Globus pallidus (tissue), 1 donor: Measurements from ENCODE around the gene PGM1.
A peak's percentile ranks its signal among the peaks of the same experiment; 100 is the strongest.
"Not testable (repeated sequence)": the region's sequence is repeated elsewhere in the genome, so short reads cannot be mapped to it uniquely, and the experiment has no call there.

Source experiments
- DNase-seq: peaks from one replicate; pipeline ENCODE4 v3.0.0-alpha.2; 2015; ENCODE audit warnings: low spot score

The PGM1 gene

DNA sequence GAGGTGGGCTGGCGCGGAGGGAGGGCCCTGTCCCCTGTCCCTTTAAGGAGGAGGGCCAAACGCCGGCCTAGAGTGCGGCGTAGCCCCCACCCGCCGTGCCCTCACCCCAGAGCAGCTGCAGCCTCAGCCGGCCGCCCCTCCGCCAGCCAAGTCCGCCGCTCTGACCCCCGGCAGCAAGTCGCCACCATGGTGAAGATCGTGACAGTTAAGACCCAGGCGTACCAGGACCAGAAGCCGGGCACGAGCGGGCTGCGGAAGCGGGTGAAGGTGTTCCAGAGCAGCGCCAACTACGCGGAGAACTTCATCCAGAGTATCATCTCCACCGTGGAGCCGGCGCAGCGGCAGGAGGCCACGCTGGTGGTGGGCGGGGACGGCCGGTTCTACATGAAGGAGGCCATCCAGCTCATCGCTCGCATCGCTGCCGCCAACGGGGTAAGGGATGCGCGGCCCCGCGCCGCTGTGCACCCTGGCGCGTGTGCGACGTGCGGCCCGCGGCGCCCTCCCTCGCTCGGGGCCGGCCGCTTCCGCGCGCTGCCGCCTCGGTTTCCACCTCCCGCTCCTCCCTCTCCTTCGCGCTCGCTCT lies at the start of gene PGM1:
PGM1 (plus strand) TSS at position 109 of the 583 bp plus-strand sequence; CDS start at position 187, 78 bp downstream.
- peak; percentile 64 for DNase-seq

DNA sequence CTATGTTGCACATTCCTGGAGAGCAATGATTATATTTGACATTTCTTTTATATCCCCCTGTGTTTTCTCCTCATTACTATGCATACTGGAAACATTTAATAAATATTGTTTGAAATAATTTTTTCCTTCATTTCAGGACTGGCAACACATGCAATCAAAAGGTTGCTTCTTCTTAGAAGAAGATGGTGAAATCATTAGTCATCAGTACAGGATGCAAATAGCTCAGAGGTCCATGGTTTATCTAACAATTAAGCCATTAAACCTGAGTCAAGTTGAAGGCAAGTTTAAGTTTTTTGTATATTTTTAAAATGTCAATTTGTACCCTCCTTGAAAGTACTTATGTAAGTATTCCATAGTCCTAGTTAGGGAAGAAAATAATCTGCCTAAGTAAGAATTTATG lies 47.4 kb upstream of the PGM1 start:
- no peak for DNase-seq

DNA sequence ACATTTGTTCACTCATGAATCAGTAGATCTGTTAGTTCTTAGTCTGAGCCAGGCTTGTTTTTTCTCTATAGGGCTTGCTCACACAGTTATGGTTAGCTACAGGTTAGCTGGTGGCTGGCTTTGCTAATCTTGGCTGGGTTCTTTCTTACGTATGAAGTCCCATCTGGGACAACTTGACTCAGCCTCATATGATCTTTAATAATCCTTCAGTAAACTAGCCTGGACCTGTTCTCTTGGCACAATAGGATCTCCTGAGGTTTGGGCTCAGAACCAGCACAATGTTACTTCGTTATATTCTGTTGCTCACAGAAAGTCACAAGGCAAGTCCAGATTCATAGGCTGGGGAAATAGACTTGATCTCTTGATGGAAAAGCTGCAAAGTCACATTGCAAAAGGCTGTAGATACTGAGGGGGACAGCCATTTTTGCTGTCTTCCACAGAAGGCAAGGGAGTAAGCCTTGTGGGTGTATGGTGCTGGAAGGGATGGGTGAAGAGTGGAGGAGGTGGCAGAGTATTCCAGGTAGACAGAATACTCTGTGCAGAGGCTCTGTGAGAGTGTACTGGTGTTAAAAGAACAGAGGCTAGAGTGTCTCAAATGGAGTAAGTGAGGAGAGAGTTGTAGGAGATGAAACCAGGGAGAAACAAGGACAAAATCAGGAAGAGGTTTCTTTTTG lies 45.5 kb upstream of the PGM1 start:
- no peak for DNase-seq

DNA sequence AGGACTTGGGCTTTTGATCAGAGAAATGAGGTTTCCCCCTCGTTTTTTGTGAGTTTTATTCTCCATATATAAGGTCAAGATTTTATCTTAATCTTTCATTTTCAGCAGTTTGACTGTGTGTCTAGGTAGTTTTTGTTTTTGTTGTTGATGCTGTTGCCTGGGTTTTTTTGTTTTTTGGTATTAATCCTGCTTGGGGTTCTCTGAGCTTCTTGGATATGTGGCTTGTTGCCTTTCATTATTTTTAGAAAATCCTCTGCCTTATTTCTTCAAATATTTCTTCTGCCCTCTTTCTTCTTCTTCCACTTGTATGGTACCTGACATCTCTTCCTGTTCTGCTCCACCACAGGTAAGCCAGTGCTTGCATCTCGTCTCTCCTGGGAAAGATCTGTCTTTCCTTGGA lies 44.9 kb upstream of the PGM1 start:
- no peak for DNase-seq

DNA sequence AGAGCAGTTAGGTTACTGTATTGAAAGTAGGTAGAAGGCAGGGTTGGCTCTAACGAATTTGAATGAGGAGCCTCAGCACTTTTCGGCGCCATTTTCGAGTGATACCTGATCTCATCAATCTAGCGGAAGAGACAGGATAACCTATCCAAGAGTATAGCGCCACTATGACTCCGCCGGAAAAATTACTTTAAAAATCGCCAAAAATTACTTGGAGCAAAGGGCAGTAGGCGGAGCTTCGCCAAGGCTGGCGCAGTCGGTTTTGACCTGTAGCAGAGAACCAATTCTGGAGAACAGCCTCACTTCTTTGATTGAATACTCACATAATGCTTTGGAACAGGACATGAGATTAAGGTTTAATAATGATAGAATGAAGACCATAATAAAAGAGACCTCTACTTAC lies 44.3 kb upstream of the PGM1 start:
- DNase-seq, result no peak

DNA sequence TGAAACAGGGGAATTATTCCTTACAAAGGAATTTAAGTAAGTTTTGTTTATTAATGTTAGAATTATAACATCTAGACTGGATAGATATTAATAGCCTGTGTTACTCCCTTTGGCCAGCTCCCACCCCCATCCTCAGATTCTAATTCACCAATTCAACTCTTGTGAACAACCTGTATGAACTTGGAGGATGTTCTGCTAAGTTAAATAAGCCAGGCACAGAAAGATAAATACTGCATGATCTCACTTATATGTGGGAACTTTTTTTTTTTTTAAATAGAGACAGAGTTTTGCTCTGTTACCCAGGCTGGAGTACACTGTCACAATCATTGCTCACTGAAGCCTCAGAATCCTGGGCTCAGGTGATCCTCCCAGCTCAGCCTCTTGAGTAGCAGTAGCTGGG lies 37.7 kb upstream of the PGM1 start:
- DNase-seq, result no peak

DNA sequence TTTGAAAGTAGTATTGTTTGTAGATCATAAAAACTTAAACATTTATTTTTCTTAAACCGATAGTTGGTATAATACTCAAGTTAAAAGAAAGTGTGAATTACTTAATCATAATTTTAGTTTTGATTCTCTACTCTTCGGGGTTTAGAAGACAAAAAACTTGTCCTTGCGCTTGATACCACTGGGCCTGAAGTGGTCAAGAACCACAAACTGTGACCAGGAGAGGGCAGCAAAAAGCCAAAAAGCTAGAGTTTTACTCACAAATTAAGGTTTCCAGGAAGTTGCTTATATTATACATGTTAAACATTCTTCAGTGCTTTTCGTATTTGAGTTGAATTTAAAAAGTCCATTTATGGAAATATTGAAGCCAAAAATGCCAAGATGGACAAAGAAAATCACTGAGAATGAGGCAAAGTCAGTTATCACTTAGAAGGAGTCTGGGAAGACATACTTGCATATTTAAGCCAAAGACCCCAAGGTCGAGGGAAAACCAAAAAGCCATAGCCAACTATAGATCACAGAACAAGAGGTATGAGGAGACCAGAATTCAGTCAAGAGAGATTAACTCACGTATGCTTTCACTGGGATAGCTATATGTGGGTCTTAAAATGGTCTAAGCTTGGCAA lies 35.7 kb upstream of the PGM1 start:
- DNase-seq, result no peak

DNA sequence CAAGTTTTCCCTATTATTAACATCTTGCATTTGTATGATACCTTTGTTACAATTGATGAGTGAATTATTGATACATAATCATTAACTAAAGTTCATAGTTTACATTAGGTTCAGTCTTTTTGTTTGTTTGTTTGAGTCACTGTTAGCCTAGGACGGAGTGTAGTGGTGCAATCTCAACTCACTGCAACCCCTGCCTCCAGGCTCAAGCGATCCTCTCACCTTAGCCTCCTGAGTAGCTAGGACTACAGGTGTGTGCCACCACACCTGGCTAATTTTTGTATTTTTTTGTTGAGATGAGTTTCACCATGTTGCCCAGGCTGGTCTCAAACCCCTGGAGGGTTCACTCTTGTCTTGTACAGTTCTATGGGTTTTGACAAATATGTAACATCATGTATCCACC lies 33.9 kb upstream of the PGM1 start:
- DNase-seq, result no peak

DNA sequence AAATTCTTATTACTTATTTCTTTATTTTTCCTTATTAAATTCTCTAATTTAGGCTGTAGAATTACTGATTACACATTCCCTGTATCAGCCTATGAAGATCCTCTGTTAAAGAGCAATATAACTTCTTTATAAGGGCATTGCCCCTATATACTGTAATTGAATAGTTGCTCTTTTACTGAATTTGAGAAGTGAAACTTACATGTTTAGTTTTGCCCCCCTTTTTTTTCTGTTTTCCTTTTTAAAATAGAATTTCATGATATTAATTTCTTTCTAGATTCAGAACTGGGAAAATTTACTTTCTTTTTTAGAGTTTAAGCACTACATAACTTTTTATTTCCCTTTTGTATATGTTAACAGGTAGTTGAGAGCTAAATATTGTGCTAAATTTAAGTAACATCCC lies 29.5 kb upstream of the PGM1 start:
- no peak for DNase-seq

DNA sequence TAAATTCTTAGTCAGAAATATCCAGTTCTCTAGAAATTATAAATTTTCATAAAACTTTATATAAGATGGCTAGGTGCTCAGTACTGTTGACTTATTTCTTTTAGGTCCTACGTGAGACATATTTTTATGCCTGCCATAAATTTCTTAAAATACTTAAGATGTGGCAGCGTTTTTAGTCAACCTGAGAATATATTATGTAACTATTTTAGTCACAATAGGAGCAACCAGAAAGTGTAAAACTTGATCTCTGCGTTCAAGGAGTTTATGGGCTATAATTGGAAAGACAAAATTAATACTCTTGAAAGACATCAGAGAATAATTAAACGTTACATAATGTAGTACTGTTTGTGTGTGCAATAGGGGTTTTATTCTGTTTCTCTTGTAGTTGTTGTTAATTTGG lies 24.1 kb upstream of the PGM1 start:
- DNase-seq, result no peak

DNA sequence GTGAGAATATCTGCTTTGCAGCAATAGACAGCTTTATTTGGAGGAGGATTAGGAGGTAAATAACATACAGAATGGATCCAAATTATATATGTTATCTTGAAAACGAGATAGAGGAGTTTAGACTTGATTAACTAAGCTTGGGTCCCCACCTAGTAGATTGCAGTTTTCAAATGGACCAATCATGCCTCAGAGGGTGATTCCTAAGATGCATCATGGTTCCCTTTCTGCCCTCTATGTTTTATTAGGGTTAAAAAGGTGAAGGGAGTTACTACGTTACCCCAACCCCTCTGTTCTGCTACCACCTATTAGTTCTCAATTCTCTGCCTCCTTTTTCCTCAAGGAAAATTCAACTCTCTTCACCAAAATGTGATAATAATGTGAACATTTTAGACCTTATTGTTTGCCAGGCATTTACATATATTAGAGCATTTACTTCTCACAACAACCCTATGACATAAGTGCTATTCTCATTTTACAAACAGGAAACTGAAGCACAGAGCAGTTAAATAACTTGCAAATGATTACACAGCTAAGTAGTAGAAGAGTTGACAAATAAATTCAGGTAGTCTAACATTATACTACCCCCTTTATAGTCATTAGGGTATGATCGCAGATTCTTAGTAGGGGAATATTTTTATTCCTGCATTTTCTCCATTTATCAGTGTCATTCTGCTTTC lies 23.4 kb upstream of the PGM1 start:
- no peak for DNase-seq

DNA sequence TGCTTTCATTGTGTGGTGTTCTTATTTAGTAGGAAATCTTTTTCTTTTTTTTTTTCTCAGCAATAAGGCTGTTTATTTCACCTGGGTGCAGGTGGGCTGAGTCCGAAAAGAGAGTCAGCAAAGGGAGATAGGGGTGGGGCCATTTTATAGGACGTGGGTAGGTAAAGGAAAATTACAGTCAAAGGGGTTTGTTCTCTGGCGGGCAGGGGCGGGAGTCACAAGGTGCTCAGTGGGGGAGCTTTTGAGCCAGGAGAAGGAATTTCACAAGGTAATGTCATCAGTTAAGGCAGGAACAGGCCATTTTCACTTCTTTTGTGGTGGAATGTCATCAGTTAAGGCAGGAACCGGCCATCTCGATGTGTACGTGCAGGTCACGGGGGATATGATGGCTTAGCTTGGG lies 20.5 kb upstream of the PGM1 start:
- not testable (repeated sequence) for DNase-seq

DNA sequence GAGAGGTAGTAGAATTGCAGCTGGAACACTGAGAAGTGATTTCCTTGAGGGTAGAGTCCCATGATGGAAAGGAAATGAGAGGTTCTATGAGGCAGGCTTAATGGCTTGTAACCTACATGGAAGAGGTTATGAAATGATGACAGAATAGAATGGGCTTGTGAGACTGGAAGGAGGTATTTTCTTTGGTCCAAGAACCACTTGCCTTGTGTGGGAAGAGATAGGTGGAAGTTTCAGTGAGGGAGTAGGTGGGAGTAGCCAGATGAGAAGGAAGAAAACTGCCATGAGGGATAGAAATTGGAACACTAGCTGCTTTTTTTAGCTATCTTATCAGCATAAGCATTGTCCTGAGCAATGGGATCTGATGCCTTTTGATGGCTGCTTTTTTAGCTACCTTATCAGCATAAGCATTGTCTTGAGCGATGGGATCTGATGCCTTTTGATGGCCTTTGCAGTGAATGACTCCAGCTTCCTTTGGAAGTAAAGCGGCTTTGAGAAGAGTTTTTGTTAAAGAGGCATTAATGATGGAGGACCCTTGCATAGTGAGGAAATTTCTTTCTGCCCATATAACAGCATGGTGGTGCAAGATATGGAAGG lies 18.9 kb upstream of the PGM1 start:
- not testable (repeated sequence) for DNase-seq

DNA sequence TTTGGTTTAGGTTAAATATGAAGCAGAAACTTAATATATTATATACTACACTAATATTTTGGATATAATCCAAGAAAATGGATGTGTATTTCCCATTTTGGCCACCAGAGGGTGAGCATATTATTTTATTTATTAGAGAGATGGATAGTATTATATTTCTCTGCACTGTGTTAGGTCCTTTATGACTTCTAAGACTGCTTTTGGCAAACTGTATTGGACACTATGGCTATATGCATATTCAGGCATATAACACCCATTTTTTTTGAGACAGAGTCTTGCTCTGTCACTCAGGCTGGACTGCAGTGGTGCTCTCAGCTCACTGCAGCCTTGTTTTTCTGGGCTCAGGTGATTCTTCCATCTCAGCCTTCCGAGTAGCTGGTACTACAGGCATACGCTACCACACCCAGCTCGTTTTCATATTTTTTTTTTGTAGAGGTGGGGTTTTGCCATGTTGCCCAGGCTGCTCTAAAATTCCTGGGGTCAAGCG lies 17.8 kb upstream of the PGM1 start:
- DNase-seq, result peak; percentile 18

DNA sequence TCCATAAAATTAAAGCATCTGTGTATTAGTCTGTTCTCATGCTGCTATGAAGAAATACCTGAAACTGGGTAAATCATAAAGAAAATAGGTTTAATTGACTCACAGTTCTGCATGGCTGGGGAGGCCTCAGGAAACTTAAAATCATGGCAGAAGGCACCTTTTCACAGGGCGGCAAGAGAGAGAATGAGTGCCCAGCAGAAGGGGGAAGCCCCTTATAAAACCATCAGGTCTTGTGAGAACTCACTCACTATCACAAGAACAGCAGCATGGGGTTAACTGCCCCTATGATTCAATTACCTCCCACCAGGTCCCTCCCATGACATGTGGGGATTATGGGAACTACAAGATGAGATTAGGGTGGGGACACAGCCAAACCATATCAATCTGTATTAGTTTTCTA lies 6.9 kb upstream of the PGM1 start:
- DNase-seq, result not testable (repeated sequence)

DNA sequence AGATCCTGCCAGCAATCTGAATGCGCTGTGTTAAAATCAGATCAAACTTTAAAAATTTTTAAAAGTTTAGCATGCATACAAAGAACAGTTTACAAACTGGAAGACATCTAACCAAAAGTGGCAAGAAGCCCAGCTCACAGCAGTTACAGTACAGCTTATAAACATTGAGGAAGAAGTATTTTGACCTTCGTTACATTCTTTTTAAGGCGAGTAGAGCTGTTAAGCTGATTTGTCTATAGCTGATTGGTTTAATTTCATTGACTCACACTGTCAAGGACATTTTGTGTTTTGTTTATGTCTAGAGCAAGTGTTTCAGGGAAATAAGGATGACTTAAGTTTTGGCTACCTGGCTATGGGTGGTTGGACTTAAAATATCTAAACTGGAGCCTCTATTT lies 3.0 kb upstream of the PGM1 start:
- DNase-seq, result no peak

DNA sequence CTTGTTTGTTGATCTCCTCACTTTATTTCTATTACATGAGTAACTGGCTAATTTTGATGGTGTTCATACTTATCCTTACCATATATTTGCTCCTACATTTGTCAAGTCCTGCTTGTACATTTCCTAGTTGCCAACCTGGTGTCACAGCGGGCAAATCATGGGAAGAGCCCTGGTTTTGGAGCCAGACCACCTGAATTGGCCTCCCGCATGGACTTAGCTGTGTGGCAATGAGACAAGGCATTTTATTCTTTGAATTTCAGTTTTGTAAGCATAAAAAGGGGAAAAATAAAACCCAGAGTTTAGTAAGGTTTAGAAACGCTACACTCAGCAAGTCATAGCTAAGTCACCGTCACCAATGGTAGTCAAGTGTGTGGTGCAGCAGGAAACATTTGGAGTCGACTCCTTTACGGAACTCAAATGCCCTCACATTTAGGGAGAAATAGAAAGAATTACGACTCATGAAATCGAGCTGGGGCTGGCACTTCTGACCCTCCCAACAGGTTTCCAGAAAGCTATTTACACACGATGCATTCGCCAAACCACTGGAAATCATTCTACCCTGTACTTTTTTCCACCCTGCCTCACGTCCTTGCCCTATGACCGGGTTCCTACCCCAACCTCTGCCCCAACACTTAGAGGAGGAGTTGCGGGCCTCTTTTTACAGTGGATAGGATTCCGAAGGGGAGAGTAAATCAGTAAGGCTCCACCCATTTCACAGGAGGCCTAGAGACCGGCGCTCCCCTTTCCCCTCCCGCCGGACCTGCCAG lies 492 bp upstream of the PGM1 start:
- peak; percentile 5 for DNase-seq

DNA sequence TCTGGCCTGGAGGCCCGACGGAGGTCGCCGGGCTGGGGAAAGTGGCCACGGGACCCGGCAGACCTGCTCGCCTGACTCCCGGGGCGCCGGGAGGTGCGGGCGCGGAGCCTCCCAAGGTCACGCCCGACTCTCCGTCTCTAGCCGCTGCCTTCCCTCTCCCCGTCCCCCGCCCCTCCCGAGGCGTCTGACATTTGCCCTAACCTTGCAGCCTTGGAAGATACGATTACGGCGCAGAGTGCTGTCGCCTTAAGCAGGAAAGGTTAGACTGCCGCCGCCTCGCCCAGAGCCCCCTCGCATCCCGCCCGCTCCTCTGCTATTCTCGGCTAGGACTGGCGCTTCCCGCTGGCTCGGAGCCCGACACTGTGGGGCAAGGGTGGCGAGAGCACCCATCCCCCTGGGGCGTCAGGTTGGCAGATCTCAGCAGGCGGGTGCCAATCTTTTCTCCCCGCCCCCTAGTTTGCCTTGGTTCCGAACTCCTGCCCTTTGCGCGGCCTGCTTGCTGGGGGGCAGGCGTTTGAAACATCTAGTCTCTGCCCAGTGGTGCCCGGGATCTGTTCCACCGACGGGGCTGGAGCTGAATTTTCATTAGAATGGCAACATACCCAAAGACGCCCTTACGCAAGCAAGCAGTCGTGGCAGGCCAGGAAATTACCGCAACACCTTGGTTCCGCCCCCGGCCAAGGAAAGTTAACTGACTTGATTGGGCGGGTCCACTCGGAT lies 835 bp downstream of the PGM1 start:
- peak; percentile 68 for DNase-seq

DNA sequence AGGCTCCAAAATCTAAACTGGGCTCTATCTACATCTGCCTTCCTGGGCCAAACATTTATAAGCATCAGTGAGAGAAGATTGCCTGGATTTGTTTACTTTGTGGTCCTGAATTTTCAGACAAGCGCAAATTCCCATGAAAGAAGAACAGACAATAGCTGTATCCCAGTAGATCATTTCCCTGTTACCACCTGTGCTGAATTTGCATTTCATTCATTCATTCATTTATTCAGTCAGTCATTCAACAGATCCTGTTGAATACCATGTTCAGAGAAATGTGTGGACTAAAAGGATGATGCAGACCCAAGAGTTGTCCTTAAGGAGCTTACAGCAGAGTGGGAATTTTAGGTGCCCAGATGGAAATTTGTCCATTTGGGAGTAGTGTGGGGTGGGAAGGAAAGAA lies 2.2 kb downstream of the PGM1 start:
- DNase-seq, result no peak

DNA sequence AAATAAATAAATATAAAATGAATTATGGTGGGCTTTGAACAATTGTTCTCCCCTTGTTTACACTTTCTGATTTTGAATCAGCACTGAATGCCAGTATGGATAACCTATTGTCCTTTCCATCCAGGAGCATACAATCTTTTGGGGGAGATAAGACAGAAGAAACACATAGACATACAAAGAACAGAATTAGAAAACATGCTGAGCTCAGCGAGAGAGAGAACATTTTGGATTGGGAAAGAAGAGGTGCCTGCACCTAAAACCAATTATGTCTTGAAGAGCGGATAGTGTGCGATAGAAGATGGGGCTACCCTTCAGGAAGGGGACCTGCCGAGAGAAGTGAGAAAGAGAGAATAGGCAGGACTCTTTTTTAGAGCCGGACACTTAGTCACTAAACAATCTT lies 6.6 kb downstream of the PGM1 start:
- DNase-seq, result no peak

DNA sequence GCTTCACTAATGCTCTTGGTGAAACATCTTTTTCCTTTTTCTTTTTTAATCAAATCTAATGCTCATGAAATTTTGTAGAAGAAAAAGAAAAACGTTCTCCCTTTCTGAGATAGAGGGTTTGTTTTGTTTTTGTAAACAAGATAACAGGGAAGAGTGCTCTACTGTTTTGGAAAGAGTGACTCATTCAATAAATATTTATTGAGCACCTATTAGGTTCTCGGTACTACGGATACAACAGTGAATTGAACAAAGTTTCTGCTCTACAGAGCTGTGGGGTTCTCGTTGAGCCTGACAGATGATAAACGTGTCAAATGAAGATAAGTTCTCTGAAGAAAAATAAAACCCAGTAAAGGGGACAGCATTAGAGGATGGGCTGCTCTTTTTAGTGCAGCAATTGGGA lies 7.0 kb downstream of the PGM1 start:
- no peak for DNase-seq
